GM19043 (cell line): Measurements from ENCODE around the gene UBE2G2.

Experiments used
- ATAC-seq: cut with Tn5 transposase; IDR thresholded peaks from one replicate; pipeline ENCODE4 v1.9.1; 2021; ENCODE audit warnings: low read depth; ENCODE audit not compliant: unreplicated experiment

Gene UBE2G2

DNA sequence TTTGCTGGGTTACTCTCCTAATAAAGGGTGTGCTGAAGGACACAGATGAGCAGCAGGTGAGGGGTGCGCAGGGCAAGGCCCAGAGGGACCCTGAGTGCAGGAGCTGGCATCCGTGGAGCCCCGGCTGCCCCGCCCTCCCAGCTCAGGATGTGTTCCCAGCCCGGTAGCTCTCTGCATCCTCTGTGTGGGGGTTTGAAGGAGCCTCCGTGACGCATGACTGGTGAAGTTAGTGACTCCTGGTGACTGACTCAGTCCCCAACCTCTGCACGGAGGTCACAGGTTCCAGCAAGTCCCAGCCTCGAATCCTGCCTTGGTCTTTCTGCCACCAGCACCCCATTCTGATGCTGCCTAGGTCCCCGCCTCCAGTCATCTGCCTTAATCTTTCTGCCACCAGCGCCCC, 68.7 kb downstream of the UBE2G2 start:
- no peak for ATAC-seq

DNA sequence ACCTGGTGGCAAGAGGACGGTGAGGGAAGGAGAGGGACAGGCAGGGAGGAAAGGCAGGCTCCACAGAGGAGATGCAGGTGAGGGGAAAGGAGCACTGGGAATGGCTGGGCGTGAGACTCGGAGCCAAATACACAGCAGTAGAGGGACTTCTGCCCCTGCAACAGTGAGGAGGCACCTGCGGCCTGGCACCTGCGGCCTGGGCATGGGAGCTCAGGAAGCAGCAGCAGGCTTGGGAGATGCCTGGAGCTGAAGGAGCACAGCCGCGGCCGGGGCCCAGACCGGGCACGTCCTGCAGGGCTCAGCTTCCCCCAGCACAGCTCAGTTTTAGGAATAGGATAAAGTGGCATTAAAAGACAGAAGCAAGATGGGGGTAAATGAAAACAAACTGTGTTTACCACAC, 69.4 kb downstream of the UBE2G2 start:
- ATAC-seq, result no peak

GRCh38 chr21:44730951-44731579, 70.6 kb downstream of the UBE2G2 start:
- ATAC-seq, result no peak

DNA sequence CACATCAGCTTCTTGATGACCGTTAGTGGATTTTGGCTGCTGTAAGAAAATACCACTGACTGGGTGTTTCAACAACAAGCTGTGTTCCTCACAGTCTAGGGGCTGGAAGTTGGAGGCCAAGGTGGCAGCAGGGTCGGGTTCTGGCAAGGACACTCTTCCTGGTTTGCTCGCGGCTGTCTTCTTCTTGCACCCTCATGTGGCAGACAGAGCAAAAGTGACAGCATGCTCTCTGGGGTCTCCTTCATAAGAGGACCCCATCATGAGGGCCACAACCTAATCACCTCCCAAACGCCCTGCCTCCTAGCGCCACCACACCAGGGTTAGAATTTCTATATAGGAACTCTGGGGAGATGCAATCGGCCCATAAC, 71.6 kb downstream of the UBE2G2 start:
- ATAC-seq, result no peak

GRCh38 chr21:44729336-44730027, 72.1 kb downstream of the UBE2G2 start:
- no peak for ATAC-seq

DNA sequence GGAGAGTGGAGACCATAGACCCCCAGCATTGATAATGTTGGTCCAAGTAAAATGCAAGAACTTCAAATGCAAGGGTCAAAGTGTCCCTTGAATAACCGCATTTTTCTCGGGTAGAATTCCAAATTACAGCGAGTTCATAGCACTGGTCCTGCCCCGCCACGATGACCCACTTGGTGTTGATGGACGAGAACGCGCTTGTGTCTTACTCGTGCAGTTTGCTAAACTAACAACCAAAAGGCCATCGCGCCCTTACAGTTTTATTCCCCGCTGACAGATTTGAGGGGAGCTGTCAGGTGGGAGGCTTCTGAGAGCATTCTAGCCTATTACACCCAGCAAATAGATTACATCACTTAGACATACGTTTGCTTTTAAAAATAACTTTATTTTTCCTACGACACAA, 72.9 kb downstream of the UBE2G2 start:
- no peak for ATAC-seq

GRCh38 chr21:44727757-44728156, 73.9 kb downstream of the UBE2G2 start:
- no peak for ATAC-seq

GRCh38 chr21:44727321-44727720, 74.3 kb downstream of the UBE2G2 start:
- no peak for ATAC-seq

GRCh38 chr21:44726826-44727225, 74.8 kb downstream of the UBE2G2 start:
- no peak for ATAC-seq

DNA sequence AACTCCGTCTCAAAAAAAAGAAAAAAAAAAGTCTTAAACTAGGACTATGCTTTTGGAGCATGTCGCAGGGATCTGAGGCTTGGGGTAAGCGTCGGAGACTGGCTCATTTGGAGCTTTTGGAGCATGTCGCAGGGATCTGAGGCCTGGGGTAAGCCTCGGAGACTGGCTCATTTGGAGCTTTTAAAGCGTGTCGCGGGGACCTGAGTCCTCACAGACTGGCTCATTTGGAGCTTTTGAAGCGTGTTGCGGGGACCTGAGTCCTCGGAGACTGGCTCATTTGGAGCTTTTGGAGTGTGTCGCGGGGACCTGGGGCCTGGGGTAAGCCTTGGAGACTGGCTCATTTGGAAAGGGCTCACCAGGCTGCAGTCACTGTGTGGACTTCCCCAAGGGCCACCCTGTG, 76.7 kb downstream of the UBE2G2 start:
- ATAC-seq, result no peak

- no peak for ATAC-seq
Observed at GRCh38 chr21:44724196-44724595, 77.4 kb downstream of the UBE2G2 start.

DNA sequence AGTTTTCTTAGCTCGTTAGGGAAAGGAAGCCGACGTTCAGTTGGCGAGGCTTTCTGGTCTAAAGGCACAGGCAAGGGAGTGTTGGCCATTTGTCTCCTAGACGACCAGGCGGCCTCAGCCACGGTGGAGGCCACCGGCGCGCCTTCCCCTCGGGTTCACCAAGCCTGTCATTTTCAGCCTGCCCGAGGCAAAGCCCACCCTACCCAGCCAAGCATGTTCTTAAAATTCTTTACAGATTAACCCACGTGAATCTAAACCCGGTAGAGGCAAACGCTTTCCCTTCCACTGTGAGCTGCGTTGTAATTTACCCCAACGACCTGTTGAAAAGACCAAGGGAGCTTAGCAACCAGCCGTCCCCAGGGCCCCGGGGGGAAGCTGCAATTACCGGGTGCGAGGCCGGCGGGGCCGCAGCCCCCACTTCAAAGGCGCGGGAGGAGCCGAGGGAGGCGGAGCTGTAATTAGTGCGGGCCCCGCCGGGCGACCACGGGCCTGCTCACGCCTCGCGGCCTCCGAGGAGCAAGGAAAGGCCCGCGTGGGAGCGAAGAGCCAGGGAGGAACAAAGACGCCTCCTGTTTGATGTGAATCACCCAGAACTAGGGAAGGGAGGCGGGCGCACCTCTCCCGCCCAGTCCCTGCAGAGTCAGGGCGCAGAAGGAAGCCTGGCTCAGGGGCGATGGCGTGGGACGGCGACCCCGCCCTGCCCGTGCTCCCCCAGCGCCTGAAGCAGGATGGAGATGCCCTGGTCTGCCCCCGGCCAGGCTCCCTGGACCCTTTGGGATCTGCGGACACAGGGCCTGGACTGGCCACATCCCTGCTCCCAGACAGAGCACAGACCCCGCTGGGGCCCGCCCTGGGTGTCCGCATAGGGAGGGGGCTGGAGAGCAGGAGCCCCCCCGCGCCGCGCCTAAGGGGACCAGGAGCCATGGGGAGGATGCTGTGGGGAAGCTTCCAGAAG, 78.2 kb downstream of the UBE2G2 start:
- no peak for ATAC-seq

GRCh38 chr21:44722731-44723130, 78.9 kb downstream of the UBE2G2 start:
- no peak for ATAC-seq

- ATAC-seq, result no peak
Observed at GRCh38 chr21:44720170-44720569, 81.5 kb downstream of the UBE2G2 start.
